GM23338 (cell line): ENCODE data around the gene MOB3B. TPM values are rescaled to one million over a fixed set of nuclear protein-coding genes. Genes with fewer than 3 reads are reported as not detected.

Experiments used
- ATAC-seq: fragments of 200-7000 bp; cut with Tn5 transposase; 3 replicates; pipeline ENCODE4 v1.9.1; 2020
- DNase-seq: peaks from one replicate; pipeline ENCODE4 v3.0.0-alpha.2; 2015; ENCODE audit warnings: low spot score
- H2AFZ ChIP-seq: fragments of 200-600 bp; sonication (generic); 2 replicates; pipeline ENCODE4 v1.8.0; 2016; ENCODE audit warnings: antibody characterized with exemption, mild to moderate bottlenecking, moderate library complexity
- H3F3A ChIP-seq: fragments of 200-600 bp; sonication (generic); replicated peaks from 2 replicates; pipeline ENCODE4 v1.8.0; 2017; ENCODE audit warnings: antibody characterized with exemption, mixed run types, low read depth
- H3K27ac ChIP-seq: fragments of 200-600 bp; sonication (generic); 2 replicates; pipeline ENCODE4 v1.6.1; 2016; ENCODE audit warnings: low read depth
- H3K27me3 ChIP-seq: fragments of 200-600 bp; sonication (generic); 2 replicates; pipeline ENCODE4 v1.8.0; 2016; ENCODE audit warnings: mild to moderate bottlenecking, mixed run types, moderate library complexity; ENCODE audit not compliant: insufficient read depth
- H3K36me3 ChIP-seq: fragments of 200-600 bp; sonication (generic); 2 replicates; pipeline ENCODE4 v1.8.0; 2016; ENCODE audit warnings: mild to moderate bottlenecking; ENCODE audit not compliant: insufficient read depth
- H3K4me1 ChIP-seq: fragments of 200-600 bp; sonication (generic); 2 replicates; pipeline ENCODE4 v1.8.0; 2016; ENCODE audit warnings: mild to moderate bottlenecking, moderate library complexity; ENCODE audit not compliant: insufficient read depth
- H3K4me2 ChIP-seq: fragments of 200-600 bp; sonication (generic); 2 replicates; pipeline ENCODE4 v1.7.1; 2017; ENCODE audit warnings: mixed run types
- H3K4me3 ChIP-seq: fragments of 200-600 bp; sonication (generic); 2 replicates; pipeline ENCODE4 v1.6.1; 2016; ENCODE audit warnings: mixed run types
- H3K79me2 ChIP-seq: fragments of 200-600 bp; sonication (generic); replicated peaks from 2 replicates; pipeline ENCODE4 v1.8.0; 2017; ENCODE audit warnings: mild to moderate bottlenecking; ENCODE audit not compliant: insufficient read depth
- H3K9me2 ChIP-seq: fragments of 200-600 bp; sonication (generic); 2 replicates; pipeline ENCODE4 v1.8.0; 2017; ENCODE audit not compliant: insufficient read depth
- H4K20me1 ChIP-seq: fragments of 200-600 bp; sonication (generic); replicated peaks from 2 replicates; pipeline ENCODE4 v1.8.0; 2017; ENCODE audit warnings: mild to moderate bottlenecking; ENCODE audit not compliant: insufficient read depth
- H3K27ac Mint-ChIP-seq: 2 replicates; pipeline ENCODE4 v1.8.0; 2020; ENCODE audit warnings: inconsistent platforms, mild to moderate bottlenecking, moderate library complexity, mixed read lengths
- H3K27me3 Mint-ChIP-seq: 3 replicates; pipeline ENCODE4 v1.8.0; 2022; ENCODE audit warnings: low read depth, mild to moderate bottlenecking, moderate library complexity, mixed read lengths, inconsistent platforms; ENCODE audit not compliant: insufficient read depth, poor library complexity
- H3K36me3 Mint-ChIP-seq: 3 replicates; pipeline ENCODE4 v1.8.0; 2021; ENCODE audit warnings: low read depth, mild to moderate bottlenecking, inconsistent platforms, moderate library complexity, mixed read lengths
- H3K4me1 Mint-ChIP-seq: 3 replicates; pipeline ENCODE4 v1.8.0; 2020; ENCODE audit warnings: mild to moderate bottlenecking, inconsistent platforms, mixed read lengths
- H3K4me3 Mint-ChIP-seq: 3 replicates; pipeline ENCODE4 v1.8.0; 2021; ENCODE audit warnings: moderate library complexity, mild to moderate bottlenecking, inconsistent platforms, mixed read lengths
- H3K9me3 Mint-ChIP-seq: 3 replicates; pipeline ENCODE4 v1.8.0; 2020; ENCODE audit warnings: moderate library complexity, mild to moderate bottlenecking, inconsistent platforms, mixed read lengths
- CREB1 ChIP-seq: fragments of 250-450 bp; sonication (Bioruptor Pico); IDR thresholded peaks from 2 replicates; pipeline ENCODE4 v1.5.0; 2020; ENCODE audit warnings: low read depth, mild to moderate bottlenecking, moderate library complexity
- ETS1 ChIP-seq: IDR thresholded peaks from 2 replicates; pipeline ENCODE4 v1.6.1; 2016; ENCODE audit warnings: antibody characterized with exemption
- EZH2 ChIP-seq: fragments of 200-600 bp; sonication (generic); IDR thresholded peaks from one replicate; pipeline ENCODE4 v1.8.0; 2017; ENCODE audit warnings: antibody characterized with exemption, mild to moderate bottlenecking, low read depth; ENCODE audit not compliant: unreplicated experiment
- JUNB ChIP-seq: IDR thresholded peaks from one replicate; pipeline ENCODE4 v1.6.1; 2016; ENCODE audit warnings: antibody characterized with exemption; ENCODE audit not compliant: unreplicated experiment
- NANOG ChIP-seq: IDR thresholded peaks from 2 replicates; pipeline ENCODE4 v1.6.1; 2016; ENCODE audit warnings: antibody characterized with exemption, borderline replicate concordance
- STAT1 ChIP-seq: IDR thresholded peaks from one replicate; pipeline ENCODE4 v1.6.1; 2016; ENCODE audit warnings: antibody characterized with exemption; ENCODE audit not compliant: unreplicated experiment
- ZNF331 ChIP-seq: fragments of 250-450 bp; sonication (Bioruptor Pico); IDR thresholded peaks from 2 replicates; pipeline ENCODE4 v1.5.0; 2020; ENCODE audit warnings: low read depth, mild to moderate bottlenecking, moderate library complexity
- polyA plus RNA-seq: library from polyadenylated mRNA; unstranded; fragments of >200 nt; fragmentation: Nextera tagmentation; extraction: Ambion mirVana; gene quantifications from 2 replicates; pipeline ENCODE4 v1.2.1, GENCODE V29; 2016
- total RNA-seq: library from RNA; depleted of rRNA; stranded (reverse); fragments of >200 nt; shearing (Covaris generic); gene quantifications from 2 replicates; pipeline ENCODE4 v1.2.3, GENCODE V29; 2014
- TF ChIP-seq, protein P1 (sequence below): IDR thresholded peaks from one replicate; pipeline ENCODE4 v1.6.1; 2018; ENCODE audit warnings: antibody characterized with exemption; ENCODE audit not compliant: unreplicated experiment
- TF ChIP-seq, protein P2 (sequence below), 2 experiments: fragments of 200-600 bp in 1 of 2; sonication (generic) in 1 of 2; conservative IDR thresholded peaks; 2 replicates each; pipeline versions ENCODE4 v1.5.1 to v1.6.1; 2016 to 2017; ENCODE audit warnings: antibody characterized with exemption in 2 of 2, low read depth in 2 of 2, mild to moderate bottlenecking in 2 of 2, moderate library complexity in 1 of 2

MOB3B gene
- total and polyA plus RNA-seq, 2 experiments from 2014 or later: 7.6 to 12.1 TPM

- TF ChIP-seq, protein P1, sequence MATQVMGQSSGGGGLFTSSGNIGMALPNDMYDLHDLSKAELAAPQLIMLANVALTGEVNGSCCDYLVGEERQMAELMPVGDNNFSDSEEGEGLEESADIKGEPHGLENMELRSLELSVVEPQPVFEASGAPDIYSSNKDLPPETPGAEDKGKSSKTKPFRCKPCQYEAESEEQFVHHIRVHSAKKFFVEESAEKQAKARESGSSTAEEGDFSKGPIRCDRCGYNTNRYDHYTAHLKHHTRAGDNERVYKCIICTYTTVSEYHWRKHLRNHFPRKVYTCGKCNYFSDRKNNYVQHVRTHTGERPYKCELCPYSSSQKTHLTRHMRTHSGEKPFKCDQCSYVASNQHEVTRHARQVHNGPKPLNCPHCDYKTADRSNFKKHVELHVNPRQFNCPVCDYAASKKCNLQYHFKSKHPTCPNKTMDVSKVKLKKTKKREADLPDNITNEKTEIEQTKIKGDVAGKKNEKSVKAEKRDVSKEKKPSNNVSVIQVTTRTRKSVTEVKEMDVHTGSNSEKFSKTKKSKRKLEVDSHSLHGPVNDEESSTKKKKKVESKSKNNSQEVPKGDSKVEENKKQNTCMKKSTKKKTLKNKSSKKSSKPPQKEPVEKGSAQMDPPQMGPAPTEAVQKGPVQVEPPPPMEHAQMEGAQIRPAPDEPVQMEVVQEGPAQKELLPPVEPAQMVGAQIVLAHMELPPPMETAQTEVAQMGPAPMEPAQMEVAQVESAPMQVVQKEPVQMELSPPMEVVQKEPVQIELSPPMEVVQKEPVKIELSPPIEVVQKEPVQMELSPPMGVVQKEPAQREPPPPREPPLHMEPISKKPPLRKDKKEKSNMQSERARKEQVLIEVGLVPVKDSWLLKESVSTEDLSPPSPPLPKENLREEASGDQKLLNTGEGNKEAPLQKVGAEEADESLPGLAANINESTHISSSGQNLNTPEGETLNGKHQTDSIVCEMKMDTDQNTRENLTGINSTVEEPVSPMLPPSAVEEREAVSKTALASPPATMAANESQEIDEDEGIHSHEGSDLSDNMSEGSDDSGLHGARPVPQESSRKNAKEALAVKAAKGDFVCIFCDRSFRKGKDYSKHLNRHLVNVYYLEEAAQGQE: no peak
- TF ChIP-seq, protein P2, sequence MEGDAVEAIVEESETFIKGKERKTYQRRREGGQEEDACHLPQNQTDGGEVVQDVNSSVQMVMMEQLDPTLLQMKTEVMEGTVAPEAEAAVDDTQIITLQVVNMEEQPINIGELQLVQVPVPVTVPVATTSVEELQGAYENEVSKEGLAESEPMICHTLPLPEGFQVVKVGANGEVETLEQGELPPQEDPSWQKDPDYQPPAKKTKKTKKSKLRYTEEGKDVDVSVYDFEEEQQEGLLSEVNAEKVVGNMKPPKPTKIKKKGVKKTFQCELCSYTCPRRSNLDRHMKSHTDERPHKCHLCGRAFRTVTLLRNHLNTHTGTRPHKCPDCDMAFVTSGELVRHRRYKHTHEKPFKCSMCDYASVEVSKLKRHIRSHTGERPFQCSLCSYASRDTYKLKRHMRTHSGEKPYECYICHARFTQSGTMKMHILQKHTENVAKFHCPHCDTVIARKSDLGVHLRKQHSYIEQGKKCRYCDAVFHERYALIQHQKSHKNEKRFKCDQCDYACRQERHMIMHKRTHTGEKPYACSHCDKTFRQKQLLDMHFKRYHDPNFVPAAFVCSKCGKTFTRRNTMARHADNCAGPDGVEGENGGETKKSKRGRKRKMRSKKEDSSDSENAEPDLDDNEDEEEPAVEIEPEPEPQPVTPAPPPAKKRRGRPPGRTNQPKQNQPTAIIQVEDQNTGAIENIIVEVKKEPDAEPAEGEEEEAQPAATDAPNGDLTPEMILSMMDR (conservative IDR thresholded peaks at IDR 0.05; ENCODE audit: low read depth in 2 of 2): no peak
- TF ChIP-seq EZH2 (no peak), JUNB (no peak), STAT1 (no peak), ZNF331 (CRISPR knock-in tag) (no peak), CREB1 (CRISPR knock-in tag) (no peak), NANOG (no peak)
Measured at GRCh38 chr9:27539479-27540441, 10.1 kb upstream of the MOB3B start (continued).

DNA sequence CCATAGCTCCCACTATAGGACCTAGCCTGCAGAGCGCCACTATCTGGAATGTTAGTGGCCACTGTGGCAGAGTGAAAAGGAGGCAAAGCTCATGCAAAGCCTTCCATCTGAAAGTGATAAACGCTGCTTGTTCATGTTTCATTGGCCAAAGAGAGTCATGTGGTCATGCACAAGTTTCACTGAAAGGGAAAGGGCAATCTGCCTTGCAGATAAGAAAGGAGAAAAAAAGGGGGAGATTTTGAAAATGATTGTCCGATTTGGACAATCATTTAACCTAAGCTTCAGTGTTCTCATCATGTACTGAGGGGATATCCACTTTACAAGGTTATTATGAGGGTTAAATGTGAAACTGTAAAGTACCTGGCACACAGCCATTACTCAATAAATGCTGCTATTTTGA is 9.0 kb upstream of the MOB3B start:
- H3K27me3 ChIP-seq: no peaks in the 10 kb centered on the region
- H3K27ac ChIP-seq: no peak overlapping the region
- H3K4me3 Mint-ChIP-seq: no peak overlapping the region
- DNase-seq (no peak), ATAC-seq (no peak)
- H4K20me1 ChIP-seq: no peaks in the 10 kb centered on the region; the same call in 1 of the 2 replicates
- H3K79me2 ChIP-seq: no peaks in the 10 kb centered on the region
- H3F3A ChIP-seq: no peaks in the 10 kb centered on the region
- peaks cover 10% of the 10 kb centered on the region; the same call in 1 of the 2 replicates for H3K4me1 ChIP-seq
- H3K4me1 Mint-ChIP-seq: peaks cover 26% of the 10 kb centered on the region
- no peaks in the 10 kb centered on the region for H3K9me2 ChIP-seq
- H3K36me3 ChIP-seq: no peaks in the 10 kb centered on the region
- H2AFZ ChIP-seq: no peak overlapping the region
- no peak overlapping the region for H3K4me3 ChIP-seq
- H3K36me3 Mint-ChIP-seq: peaks cover 11% of the 10 kb centered on the region; the same call in 2 of the 3 replicates
- no peaks in the 10 kb centered on the region for H3K9me3 Mint-ChIP-seq
- H3K27ac Mint-ChIP-seq: no peak overlapping the region
- H3K4me2 ChIP-seq: no peak overlapping the region
- H3K27me3 Mint-ChIP-seq: peaks cover 3% of the 10 kb centered on the region
- TF ChIP-seq NANOG: no peak
- TF ChIP-seq, protein P2 (conservative IDR thresholded peaks at IDR 0.05; ENCODE audit: low read depth in 2 of 2): no peak
- TF ChIP-seq STAT1: no peak
- TF ChIP-seq ETS1: no peak
- TF ChIP-seq EZH2: no peak
- no peak for TF ChIP-seq CREB1 (CRISPR knock-in tag)
- TF ChIP-seq, protein P1: no peak
